ENCODE data around the gene SKI. TPM values are rescaled to one million over a fixed set of nuclear protein-coding genes. Genes with fewer than 3 reads are reported as not detected.
A peak's percentile ranks its signal among the peaks of the same experiment; 100 is the strongest.

The SKI gene
- total RNA-seq, 1 donor from 2014 or later, result 116 TPM

- Mint-ChIP-seq H3K27ac (ENCODE audit: unreplicated experiment) (peak overlapping the region; percentile 89), H3K4me3 (ENCODE audit: unreplicated experiment) (peak overlapping the region; percentile 40), H3K4me1 (ENCODE audit: low read depth) (peaks cover 64% of the 10 kb centered on the region), H3K36me3 (ENCODE audit: low read depth) (peaks cover 2% of the 10 kb centered on the region), H3K27me3 (ENCODE audit: low read depth) (no peaks in the 10 kb centered on the region), H3K9me3 (ENCODE audit: low read depth) (no peaks in the 10 kb centered on the region)
- no peak for DNase-seq (ENCODE audit: low spot score)
- TF ChIP-seq CTCF (IDR thresholded peaks at IDR 0.05), result no peak
These were observed 62.7 kb downstream of the SKI start for GRCh38 chr1:2290595-2291510.

GRCh38 chr1:2291577-2291976, 63.5 kb downstream of the SKI start:
- no peak for TF ChIP-seq CTCF (IDR thresholded peaks at IDR 0.05)
- Mint-ChIP-seq H3K27ac (ENCODE audit: unreplicated experiment) (peak overlapping the region; percentile 49), H3K9me3 (ENCODE audit: low read depth) (no peaks in the 10 kb centered on the region), H3K4me3 (ENCODE audit: unreplicated experiment) (no peak overlapping the region), H3K36me3 (ENCODE audit: low read depth) (peaks cover 2% of the 10 kb centered on the region), H3K4me1 (ENCODE audit: low read depth) (peaks cover 64% of the 10 kb centered on the region), H3K27me3 (ENCODE audit: low read depth) (no peaks in the 10 kb centered on the region)
- no peak for DNase-seq (ENCODE audit: low spot score)

GRCh38 chr1:2292725-2293450, 64.8 kb downstream of the SKI start:
- peak overlapping the region; percentile 32 for H3K27ac Mint-ChIP-seq (ENCODE audit: unreplicated experiment)
- no peaks in the 10 kb centered on the region for H3K9me3 Mint-ChIP-seq (ENCODE audit: low read depth)
- no peak overlapping the region for H3K4me3 Mint-ChIP-seq (ENCODE audit: unreplicated experiment)
- H3K4me1 Mint-ChIP-seq (ENCODE audit: low read depth), result peaks cover 60% of the 10 kb centered on the region
- DNase-seq (ENCODE audit: low spot score), result no peak
- H3K36me3 Mint-ChIP-seq (ENCODE audit: low read depth), result no peaks in the 10 kb centered on the region
- no peaks in the 10 kb centered on the region for H3K27me3 Mint-ChIP-seq (ENCODE audit: low read depth)
- no peak for TF ChIP-seq CTCF (IDR thresholded peaks at IDR 0.05)

GRCh38 chr1:2294033-2294724, 66.1 kb downstream of the SKI start:
- Mint-ChIP-seq H3K27ac (ENCODE audit: unreplicated experiment) (peak overlapping the region; percentile 41), H3K36me3 (ENCODE audit: low read depth) (no peaks in the 10 kb centered on the region), H3K4me3 (ENCODE audit: unreplicated experiment) (no peak overlapping the region), H3K27me3 (ENCODE audit: low read depth) (no peaks in the 10 kb centered on the region), H3K9me3 (ENCODE audit: low read depth) (no peaks in the 10 kb centered on the region), H3K4me1 (ENCODE audit: low read depth) (peaks cover 56% of the 10 kb centered on the region)
- no peak for DNase-seq (ENCODE audit: low spot score)
- TF ChIP-seq CTCF (IDR thresholded peaks at IDR 0.05), result no peak

GRCh38 chr1:2294725-2295078, 66.6 kb downstream of the SKI start:
- Mint-ChIP-seq H3K36me3 (ENCODE audit: low read depth) (no peaks in the 10 kb centered on the region), H3K27me3 (ENCODE audit: low read depth) (no peaks in the 10 kb centered on the region), H3K4me3 (ENCODE audit: unreplicated experiment) (no peak overlapping the region), H3K4me1 (ENCODE audit: low read depth) (peaks cover 56% of the 10 kb centered on the region), H3K9me3 (ENCODE audit: low read depth) (no peaks in the 10 kb centered on the region), H3K27ac (ENCODE audit: unreplicated experiment) (peak overlapping the region; percentile 8)
- no peak for TF ChIP-seq CTCF (IDR thresholded peaks at IDR 0.05)
- no peak for DNase-seq (ENCODE audit: low spot score)
